Measurements from ENCODE around the gene DNAJC17.
A peak's percentile ranks its signal among the peaks of the same experiment; 100 is the strongest.

Gene DNAJC17

DNA sequence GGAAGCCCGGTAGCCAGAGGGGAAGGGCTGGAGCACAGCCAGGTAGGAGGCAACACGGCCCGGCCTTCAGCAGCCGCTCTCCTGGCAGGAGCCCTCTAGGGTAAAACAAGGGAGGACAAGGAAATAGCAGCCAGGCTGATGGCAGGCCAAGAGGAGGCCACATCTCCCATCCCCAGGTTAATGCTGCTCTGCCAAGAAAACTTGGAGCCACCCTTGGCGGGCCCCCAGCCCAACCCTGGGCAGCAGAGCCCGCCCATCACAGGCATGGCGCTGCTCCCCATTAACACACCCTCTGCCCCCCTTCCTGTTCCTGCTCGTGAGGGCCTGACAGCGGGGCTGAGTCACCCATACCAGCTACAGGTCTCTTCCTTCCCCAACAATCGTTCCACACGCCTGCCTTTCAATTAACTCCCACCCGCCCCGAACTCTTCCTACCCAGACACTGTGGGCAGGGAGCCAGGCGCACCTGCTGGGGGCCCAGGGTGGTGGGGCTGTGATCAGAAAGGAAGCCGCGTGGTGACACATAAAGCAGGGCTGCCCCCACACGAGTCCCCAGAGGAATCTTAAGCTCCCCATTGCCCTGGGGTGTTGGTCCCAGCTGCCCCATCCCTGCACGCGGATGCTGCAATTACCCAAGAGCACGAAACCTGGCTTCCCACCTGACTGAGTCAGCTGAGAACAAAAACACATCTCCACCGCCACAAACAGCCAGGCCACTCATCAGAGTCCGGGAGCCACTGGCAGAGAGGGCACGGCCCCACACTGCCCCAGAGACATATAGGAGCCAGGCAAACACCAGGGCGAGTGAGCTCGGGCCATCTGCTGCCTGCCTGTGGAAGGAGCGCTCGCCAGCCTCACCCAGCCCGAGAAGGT lies 37.8 kb downstream of the DNAJC17 start, which contains the start of gene C15orf62:
TSS of gene C15orf62 (plus strand) at position 707 of the 873 bp plus-strand sequence. CDS start 516 bp downstream, outside the sequence.
- no peak within 1 kb of the TSS for H3K4me2 ChIP-seq (ENCODE audit: insufficient read depth, low read length, poor library complexity, severe bottlenecking)
- no CpG with 5 or more reads among the region's 28 CpGs for WGBS, 2 donors (ENCODE audit: extremely low coverage in 2 of 2, insufficient read length in 2 of 2, insufficient replicate concordance in 1 of 2)
- no peak within 1 kb of the TSS for H2BK15ac ChIP-seq (ENCODE audit: low read length)
- peak within 1 kb of the TSS; percentile 66 for H2BK5ac ChIP-seq (ENCODE audit: low read length)
- peak within 1 kb of the TSS; percentile 44 for H3K9ac ChIP-seq (ENCODE audit: low read depth, low read length, poor library complexity)
- no peak within 1 kb of the TSS for H2AFZ ChIP-seq (ENCODE audit: low read length)
- peaks cover 2% of the 10 kb centered on the region for H3K79me1 ChIP-seq (ENCODE audit: low read depth, low read length)
- no peak within 1 kb of the TSS for H2AK5ac ChIP-seq (ENCODE audit: low read depth, low read length)
- H3K9me3 ChIP-seq (replicated peaks in 1 of 2; ENCODE audit: control insufficient read depth in 2 of 2, insufficient read depth in 1 of 2, low read depth in 1 of 2, low read length in 2 of 2), result no peaks in the 10 kb centered on the region
- no peak within 1 kb of the TSS for H2BK12ac ChIP-seq (ENCODE audit: low read length)
- no peak for DNase-seq (ENCODE audit: low spot score)
- no peak within 1 kb of the TSS for H3K27ac ChIP-seq (replicated peaks; ENCODE audit: low read length)
- peak within 1 kb of the TSS; percentile 73 for H3K23ac ChIP-seq (ENCODE audit: low read depth, low read length, poor library complexity)
- H3K36me3 ChIP-seq (replicated peaks in 1 of 2; ENCODE audit: control insufficient read depth in 2 of 2, insufficient read depth in 2 of 2, low read length in 2 of 2), result peaks cover 11 to 34% of the 10 kb centered on the region in 2 donors
- H3K4me1 ChIP-seq (ENCODE audit: control insufficient read depth in 2 of 2, insufficient read depth in 1 of 2, low read depth in 1 of 2, low read length in 2 of 2), result peaks cover 0 to 14% of the 10 kb centered on the region in 2 donors
- H3K4ac ChIP-seq (ENCODE audit: low read length), result no peak within 1 kb of the TSS
- peaks cover 0 to 10% (median 0%) of the 10 kb centered on the region in 3 experiments for H3K27me3 ChIP-seq (ENCODE audit: control insufficient read depth in 3 of 3, insufficient read depth in 3 of 3, low read depth in 1 of 3, low read length in 3 of 3)
- peak within 1 kb of the TSS; percentile 63 for H3K14ac ChIP-seq (ENCODE audit: low read length)
- H3K4me3 ChIP-seq (ENCODE audit: low read length in 2 of 2), result no peak within 1 kb of the TSS
- H2BK120ac ChIP-seq (ENCODE audit: low read depth, low read length), result no peak within 1 kb of the TSS
- no peak within 1 kb of the TSS for H4K91ac ChIP-seq (ENCODE audit: low read depth, low read length, poor library complexity)
- no peak within 1 kb of the TSS for H3K18ac ChIP-seq (ENCODE audit: low read length)
- no peak within 1 kb of the TSS for H4K8ac ChIP-seq (ENCODE audit: low read depth, low read length)

- WGBS, 2 donors (ENCODE audit: extremely low coverage in 2 of 2, insufficient read length in 2 of 2, insufficient replicate concordance in 1 of 2), result no CpG with 5 or more reads among the region's 21 CpGs
- Histone ChIP-seq H2BK120ac (ENCODE audit: low read depth, low read length) (no peak overlapping the region), H3K9ac (ENCODE audit: low read depth, low read length, poor library complexity) (no peak overlapping the region), H3K4ac (ENCODE audit: low read length) (no peak overlapping the region), H4K8ac (ENCODE audit: low read depth, low read length) (no peak overlapping the region), H2BK12ac (ENCODE audit: low read length) (no peak overlapping the region), H3K18ac (ENCODE audit: low read length) (no peak overlapping the region), H3K23ac (ENCODE audit: low read depth, low read length, poor library complexity) (peak overlapping the region; percentile 60), H3K27me3 (ENCODE audit: control insufficient read depth in 3 of 3, insufficient read depth in 3 of 3, low read depth in 1 of 3, low read length in 3 of 3) (peaks cover 0 to 18% (median 0%) of the 10 kb centered on the region in 3 experiments), H4K91ac (ENCODE audit: low read depth, low read length, poor library complexity) (no peak overlapping the region), H3K4me3 (ENCODE audit: low read length in 2 of 2) (no peak overlapping the region), H2BK15ac (ENCODE audit: low read length) (no peak overlapping the region), H2AFZ (ENCODE audit: low read length) (no peak overlapping the region), H3K79me1 (ENCODE audit: low read depth, low read length) (peaks cover 2% of the 10 kb centered on the region), H3K27ac (replicated peaks; ENCODE audit: low read length) (no peak overlapping the region), H2BK5ac (ENCODE audit: low read length) (no peak overlapping the region), H3K9me3 (replicated peaks in 1 of 2; ENCODE audit: control insufficient read depth in 2 of 2, insufficient read depth in 1 of 2, low read depth in 1 of 2, low read length in 2 of 2) (no peaks in the 10 kb centered on the region), H3K4me1 (ENCODE audit: control insufficient read depth in 2 of 2, insufficient read depth in 1 of 2, low read depth in 1 of 2, low read length in 2 of 2) (peaks cover 2 to 15% of the 10 kb centered on the region in 2 donors), H2AK5ac (ENCODE audit: low read depth, low read length) (no peak overlapping the region), H3K4me2 (ENCODE audit: insufficient read depth, low read length, poor library complexity, severe bottlenecking) (no peak overlapping the region), H3K36me3 (replicated peaks in 1 of 2; ENCODE audit: control insufficient read depth in 2 of 2, insufficient read depth in 2 of 2, low read length in 2 of 2) (peaks cover 6 to 26% of the 10 kb centered on the region in 2 donors), H3K14ac (ENCODE audit: low read length) (no peak overlapping the region)
- DNase-seq (ENCODE audit: low spot score), result no peak
These were observed 38.6 kb downstream of the DNAJC17 start for GRCh38 chr15:40768521-40769273.

DNA sequence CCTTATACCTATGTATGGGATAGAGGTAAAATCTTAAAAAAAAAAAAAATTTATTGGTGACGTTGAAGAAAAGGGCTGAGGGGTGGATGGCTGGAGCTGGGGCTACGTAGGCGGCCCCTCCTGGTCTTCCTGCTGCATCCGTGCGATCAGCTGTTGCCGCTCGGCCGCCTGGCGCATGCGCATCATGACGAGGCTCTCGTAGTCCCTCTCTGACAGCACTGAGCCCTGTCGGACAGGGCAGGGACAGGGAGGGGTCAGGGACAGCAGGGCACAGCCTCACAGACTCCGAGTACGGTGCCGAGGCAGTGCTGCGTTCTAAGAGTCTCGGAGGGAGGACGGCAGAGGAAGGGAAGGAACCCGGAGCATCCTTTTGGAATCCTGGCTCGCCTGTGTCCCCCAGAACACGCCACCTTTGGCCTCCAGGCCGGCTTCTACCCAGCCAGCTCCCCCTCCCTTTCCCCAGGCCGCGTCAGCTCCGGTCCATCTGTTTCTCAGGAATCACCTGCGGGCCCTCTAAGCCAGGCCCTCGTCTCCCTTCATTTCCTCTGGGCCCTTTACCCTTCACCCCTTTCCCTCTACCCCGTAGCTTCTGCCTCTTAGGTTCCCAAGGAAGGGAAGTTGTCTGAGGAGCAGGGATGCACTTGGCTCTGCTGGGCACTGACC lies 39.3 kb downstream of the DNAJC17 start:
- no peak overlapping the region for H2AK5ac ChIP-seq (ENCODE audit: low read depth, low read length)
- peaks cover 2 to 18% of the 10 kb centered on the region in 2 donors for H3K4me1 ChIP-seq (ENCODE audit: control insufficient read depth in 2 of 2, insufficient read depth in 1 of 2, low read depth in 1 of 2, low read length in 2 of 2)
- WGBS, 2 donors (ENCODE audit: extremely low coverage in 2 of 2, insufficient read length in 2 of 2, insufficient replicate concordance in 1 of 2), result 100% methylated on average over 1 of the region's 29 CpGs; no CpG with 5 or more reads in 1 of the 2 donors

More for the DNA sequence above, 39.3 kb downstream of the DNAJC17 start:
- H3K14ac ChIP-seq (ENCODE audit: low read length), result no peak overlapping the region
- H3K4ac ChIP-seq (ENCODE audit: low read length), result no peak overlapping the region
- no peak overlapping the region for H3K4me3 ChIP-seq (ENCODE audit: low read length in 2 of 2)
- H3K9ac ChIP-seq (ENCODE audit: low read depth, low read length, poor library complexity), result peak overlapping the region; percentile 37
- no peak for DNase-seq (ENCODE audit: low spot score)
- H3K18ac ChIP-seq (ENCODE audit: low read length), result no peak overlapping the region
- no peak overlapping the region for H2BK5ac ChIP-seq (ENCODE audit: low read length)
- H3K36me3 ChIP-seq (replicated peaks in 1 of 2; ENCODE audit: control insufficient read depth in 2 of 2, insufficient read depth in 2 of 2, low read length in 2 of 2), result peaks cover 2 to 19% of the 10 kb centered on the region in 2 donors
- no peak overlapping the region for H4K91ac ChIP-seq (ENCODE audit: low read depth, low read length, poor library complexity)
- H3K27ac ChIP-seq (replicated peaks; ENCODE audit: low read length), result no peak overlapping the region
- peaks cover 0 to 26% (median 4%) of the 10 kb centered on the region in 3 experiments for H3K27me3 ChIP-seq (ENCODE audit: control insufficient read depth in 3 of 3, insufficient read depth in 3 of 3, low read depth in 1 of 3, low read length in 3 of 3)
- no peak overlapping the region for H2AFZ ChIP-seq (ENCODE audit: low read length)
- no peak overlapping the region for H4K8ac ChIP-seq (ENCODE audit: low read depth, low read length)
- H3K23ac ChIP-seq (ENCODE audit: low read depth, low read length, poor library complexity), result peak overlapping the region; percentile 60
- H3K79me1 ChIP-seq (ENCODE audit: low read depth, low read length), result peaks cover 2% of the 10 kb centered on the region
- no peaks in the 10 kb centered on the region for H3K9me3 ChIP-seq (replicated peaks in 1 of 2; ENCODE audit: control insufficient read depth in 2 of 2, insufficient read depth in 1 of 2, low read depth in 1 of 2, low read length in 2 of 2)
- no peak overlapping the region for H2BK120ac ChIP-seq (ENCODE audit: low read depth, low read length)
- no peak overlapping the region for H2BK15ac ChIP-seq (ENCODE audit: low read length)
- H2BK12ac ChIP-seq (ENCODE audit: low read length), result no peak overlapping the region
- no peak overlapping the region for H3K4me2 ChIP-seq (ENCODE audit: insufficient read depth, low read length, poor library complexity, severe bottlenecking)

Data from neuronal stem cell (in vitro differentiated cells).